ENCODE data around the gene FASTKD3. TPM values are rescaled to one million over a fixed set of nuclear protein-coding genes. Genes with fewer than 3 reads are reported as not detected.

The FASTKD3 gene
- total RNA-seq, 4 donors from 2014 or later: 4.5 to 17.8 (median 10.3) TPM

DNA sequence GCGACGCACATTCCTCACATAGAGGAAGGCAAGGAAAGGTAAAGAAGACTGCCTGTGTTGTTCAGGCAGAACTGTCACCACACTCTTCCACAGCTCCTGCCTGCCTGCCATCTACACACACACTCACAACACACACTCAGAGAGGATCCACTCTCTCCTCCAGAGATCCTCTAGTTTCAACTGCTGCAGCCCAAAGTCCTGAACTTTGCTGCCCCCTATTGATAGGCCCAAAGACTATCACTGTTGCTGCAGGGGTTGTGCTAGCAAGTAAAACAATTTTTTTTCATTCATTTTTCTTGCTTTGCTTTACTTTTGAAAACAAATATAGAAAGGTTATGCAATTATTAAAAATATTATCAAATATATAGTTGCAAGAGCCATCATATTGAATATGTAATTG lies 12.0 kb downstream of the FASTKD3 start:
- ATAC-seq (ENCODE audit: low FRiP score): no peak
- no peak for DNase-seq (ENCODE audit: low spot score)
- TF ChIP-seq, protein P1, sequence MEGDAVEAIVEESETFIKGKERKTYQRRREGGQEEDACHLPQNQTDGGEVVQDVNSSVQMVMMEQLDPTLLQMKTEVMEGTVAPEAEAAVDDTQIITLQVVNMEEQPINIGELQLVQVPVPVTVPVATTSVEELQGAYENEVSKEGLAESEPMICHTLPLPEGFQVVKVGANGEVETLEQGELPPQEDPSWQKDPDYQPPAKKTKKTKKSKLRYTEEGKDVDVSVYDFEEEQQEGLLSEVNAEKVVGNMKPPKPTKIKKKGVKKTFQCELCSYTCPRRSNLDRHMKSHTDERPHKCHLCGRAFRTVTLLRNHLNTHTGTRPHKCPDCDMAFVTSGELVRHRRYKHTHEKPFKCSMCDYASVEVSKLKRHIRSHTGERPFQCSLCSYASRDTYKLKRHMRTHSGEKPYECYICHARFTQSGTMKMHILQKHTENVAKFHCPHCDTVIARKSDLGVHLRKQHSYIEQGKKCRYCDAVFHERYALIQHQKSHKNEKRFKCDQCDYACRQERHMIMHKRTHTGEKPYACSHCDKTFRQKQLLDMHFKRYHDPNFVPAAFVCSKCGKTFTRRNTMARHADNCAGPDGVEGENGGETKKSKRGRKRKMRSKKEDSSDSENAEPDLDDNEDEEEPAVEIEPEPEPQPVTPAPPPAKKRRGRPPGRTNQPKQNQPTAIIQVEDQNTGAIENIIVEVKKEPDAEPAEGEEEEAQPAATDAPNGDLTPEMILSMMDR (IDR thresholded peaks at IDR 0.05): no peak

DNA sequence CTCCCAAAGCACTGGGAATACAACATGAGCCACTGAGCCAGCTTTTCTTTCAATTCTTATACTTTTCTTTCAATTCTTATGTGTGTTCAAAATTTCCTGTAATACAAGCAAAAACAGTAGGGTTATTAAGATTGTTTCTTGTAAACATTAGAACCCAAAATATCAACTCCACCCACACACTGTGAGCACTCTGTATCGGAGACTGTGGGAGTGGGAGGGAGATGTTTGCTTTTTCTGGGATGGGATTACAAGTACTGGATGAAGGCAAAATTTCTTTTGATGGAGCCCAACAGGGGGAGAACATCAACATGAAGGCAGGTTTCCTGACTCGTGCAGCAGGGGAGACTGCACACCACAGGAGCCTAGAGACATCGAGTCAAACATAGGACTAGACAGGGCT lies 13.2 kb downstream of the FASTKD3 start:
- DNase-seq (ENCODE audit: low spot score): no peak
- ATAC-seq (ENCODE audit: low FRiP score): no peak
- TF ChIP-seq, protein P1 (IDR thresholded peaks at IDR 0.05): no peak

DNA sequence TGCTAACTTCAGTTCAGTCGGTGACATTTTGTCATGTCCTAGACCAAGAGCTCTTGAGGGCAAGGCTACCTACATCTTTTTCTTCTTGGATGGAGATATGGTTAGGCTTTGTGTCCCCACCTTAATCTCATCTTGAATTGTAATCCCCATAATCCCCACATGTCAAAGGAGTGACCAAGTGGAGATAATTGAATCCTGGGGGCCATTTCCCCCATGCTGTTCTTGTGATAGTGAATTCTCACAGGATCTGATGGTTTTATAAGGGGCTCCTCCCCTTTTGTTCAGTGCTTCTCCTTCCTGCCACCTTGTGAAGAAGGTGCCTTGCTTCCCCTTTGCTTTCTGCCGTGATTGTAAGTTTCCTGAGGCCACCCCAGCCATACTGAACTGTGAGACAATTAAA lies 15.8 kb downstream of the FASTKD3 start:
- ATAC-seq (ENCODE audit: low FRiP score) (no peak), DNase-seq (ENCODE audit: low spot score) (no peak)
- TF ChIP-seq, protein P1 (IDR thresholded peaks at IDR 0.05): no peak

DNA sequence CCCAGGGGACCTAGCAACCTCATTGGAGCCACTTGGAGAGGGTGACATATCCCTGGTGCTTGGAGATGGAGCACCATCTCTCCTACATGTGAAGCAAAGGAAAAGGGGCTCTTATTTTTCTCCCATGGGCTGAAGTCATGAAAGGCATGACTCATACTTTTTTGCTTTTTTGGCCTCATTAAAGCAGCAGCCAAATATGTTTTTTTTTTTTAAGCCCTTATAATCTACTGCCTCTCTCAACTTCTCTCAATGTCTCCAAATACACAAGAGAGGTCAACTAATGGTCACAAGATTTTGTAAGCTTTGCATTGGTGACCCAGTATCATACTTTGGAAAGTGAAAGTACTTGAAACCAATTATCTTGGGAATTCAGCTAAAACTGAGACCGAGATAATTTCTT lies 16.3 kb downstream of the FASTKD3 start:
- TF ChIP-seq, protein P1 (IDR thresholded peaks at IDR 0.05): no peak
- DNase-seq (ENCODE audit: low spot score): no peak
- ATAC-seq (ENCODE audit: low FRiP score): no peak

DNA sequence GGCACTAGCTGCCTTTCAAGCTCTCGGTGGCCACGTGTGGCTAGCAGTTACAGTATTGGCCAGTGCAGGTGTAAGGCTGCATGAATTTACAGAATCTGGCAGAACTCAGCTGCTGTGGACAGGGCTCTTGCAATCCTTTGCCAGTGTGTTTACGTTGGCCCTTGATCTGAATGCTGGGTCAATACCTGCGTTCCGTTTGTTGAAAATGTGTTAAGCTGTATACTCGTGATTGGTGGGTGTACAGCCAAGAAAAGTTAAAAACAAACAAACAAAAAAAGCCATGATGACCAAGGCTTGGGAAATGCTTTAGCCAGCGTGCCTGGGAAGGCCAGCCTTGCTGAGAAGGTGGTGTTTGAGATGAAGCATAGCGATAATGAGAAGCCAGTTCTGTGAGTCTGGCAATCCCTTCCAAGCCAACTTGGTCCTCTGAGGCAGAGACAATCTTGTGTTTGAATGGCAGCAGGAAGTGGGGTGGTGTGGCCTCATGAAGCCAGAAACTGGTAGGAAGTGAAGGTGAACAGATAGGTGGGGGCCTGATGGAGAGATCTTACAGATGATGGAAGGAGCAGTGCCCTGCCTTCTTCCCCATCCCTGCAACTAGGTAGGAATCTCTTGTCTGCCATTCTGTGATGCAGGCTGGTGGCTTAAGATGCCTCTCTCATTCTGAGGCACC lies 17.1 kb downstream of the FASTKD3 start:
- no peak for ATAC-seq (ENCODE audit: low FRiP score)
- DNase-seq (ENCODE audit: low spot score): no peak
- TF ChIP-seq, protein P1 (IDR thresholded peaks at IDR 0.05): no peak

DNA sequence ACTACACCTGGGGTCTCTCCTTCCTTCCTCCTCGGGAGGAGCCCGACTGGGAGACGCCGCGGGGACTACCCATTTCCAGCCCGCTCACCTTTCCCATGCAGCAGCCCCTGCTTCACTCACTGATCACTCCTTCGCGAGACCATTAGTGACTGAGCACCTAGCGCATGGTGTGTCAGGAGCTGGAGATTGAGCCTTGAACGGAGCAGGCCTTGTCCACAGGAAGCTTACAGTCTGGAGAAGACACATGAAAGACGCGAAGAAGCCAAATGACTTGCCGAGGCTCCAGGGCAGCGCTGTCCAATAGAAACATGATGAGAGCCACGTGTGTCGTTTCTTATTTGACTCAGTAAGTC lies 17.6 kb downstream of the FASTKD3 start:
- ATAC-seq (ENCODE audit: low FRiP score) (no peak), DNase-seq (ENCODE audit: low spot score) (no peak)

More for the DNA sequence above, 17.6 kb downstream of the FASTKD3 start:
- TF ChIP-seq, protein P1 (IDR thresholded peaks at IDR 0.05): no peak

Measured in omental fat pad (tissue), 4 donors.